ENCODE measurements around the gene FBXL16.
"Not testable (repeated sequence)": the region's sequence is repeated elsewhere in the genome, so short reads cannot be mapped to it uniquely, and the experiment has no call there.

FBXL16 gene

GRCh38 chr16:708019-708418 lies 2.4 kb upstream of the FBXL16 start:
- DNase-seq, result no peak

- DNase-seq, result peak; percentile 41
These were observed 1.5 kb upstream of the FBXL16 start for GRCh38 chr16:707062-707538.

GRCh38 chr16:706189-707061 lies 824 bp upstream of the FBXL16 start:
- DNase-seq, result peak; percentile 56

- no peak for DNase-seq
These were observed 835 bp downstream of the FBXL16 start for GRCh38 chr16:704552-705380.

- DNase-seq, result no peak
These were observed 1.6 kb downstream of the FBXL16 start for GRCh38 chr16:704047-704446.

- no peak for DNase-seq
These were observed 2.2 kb downstream of the FBXL16 start for GRCh38 chr16:703406-703805.

- DNase-seq, result no peak
These were observed 3.3 kb downstream of the FBXL16 start for GRCh38 chr16:702341-702740.

GRCh38 chr16:700684-701584 lies 4.7 kb downstream of the FBXL16 start:
- DNase-seq, result no peak

- no peak for DNase-seq
These were observed 6.5 kb downstream of the FBXL16 start for GRCh38 chr16:698911-699671.

GRCh38 chr16:695355-696089 lies 10.1 kb downstream of the FBXL16 start:
- peak; percentile 91 for DNase-seq

GRCh38 chr16:694863-695354 lies 10.7 kb downstream of the FBXL16 start:
- no peak for DNase-seq

GRCh38 chr16:694187-694862 lies 11.3 kb downstream of the FBXL16 start:
- DNase-seq, result no peak

- no peak for DNase-seq
These were observed 11.8 kb downstream of the FBXL16 start for GRCh38 chr16:693766-694165.

- DNase-seq, result no peak
These were observed 12.2 kb downstream of the FBXL16 start for GRCh38 chr16:693364-693763.

GRCh38 chr16:692356-693108 lies 13.1 kb downstream of the FBXL16 start:
- no peak for DNase-seq

GRCh38 chr16:691242-691641 lies 14.4 kb downstream of the FBXL16 start:
- DNase-seq, result not testable (repeated sequence)

- DNase-seq, result no peak
These were observed 16.3 kb downstream of the FBXL16 start for GRCh38 chr16:689175-689897.

GRCh38 chr16:687499-687898 lies 18.1 kb downstream of the FBXL16 start:
- no peak for DNase-seq

All from NCI-H345 (cell line).